ENCODE measurements around the gene ALK. TPM values are rescaled to one million over a fixed set of nuclear protein-coding genes. Genes with fewer than 3 reads are reported as not detected.

ALK gene
- total RNA-seq, 1 experiment from 2014 or later, result 0.07 TPM

GRCh38 chr2:29351248-29351647 is 570.1 kb downstream of the ALK start:
- no TSS peak for BruUV-seq (replicated peaks)
- intact Hi-C loops (cut with micrococcal nuclease), result no loop called here
- no peak for DNase-seq (ENCODE audit: unreplicated experiment)
- H3K27ac Mint-ChIP-seq (ENCODE audit: low read depth, unreplicated experiment), result no peak overlapping the region
- ChIA-PET CTCF (no interaction called here), POLR2A (interaction anchor here (0.5 kb wide), 1 partner anchor 784 kb away, joined by 3 read pairs; no protein-coding TSS in a partner anchor)
- H3K36me3 Mint-ChIP-seq (ENCODE audit: insufficient read depth, unreplicated experiment), result no peaks in the 10 kb centered on the region
- peaks cover 81% of the 10 kb centered on the region for H3K27me3 Mint-ChIP-seq (ENCODE audit: insufficient read depth, unreplicated experiment)
- no peak overlapping the region for H3K4me3 Mint-ChIP-seq (ENCODE audit: unreplicated experiment)
- TF ChIP-seq CTCF (IDR thresholded peaks at IDR 0.05; ENCODE audit: unreplicated experiment), result no peak
- no peaks in the 10 kb centered on the region for H3K9me3 Mint-ChIP-seq (ENCODE audit: unreplicated experiment)
- no peaks in the 10 kb centered on the region for H3K4me1 Mint-ChIP-seq (ENCODE audit: insufficient read depth, unreplicated experiment)

GRCh38 chr2:29349316-29350030 is 571.9 kb downstream of the ALK start:
- CTCF ChIA-PET, result interaction anchor here (1.6 kb wide), 1 partner anchor 27 kb away, joined by 4 read pairs; no protein-coding TSS in a partner anchor
- POLR2A ChIA-PET, result no interaction called here
- Mint-ChIP-seq H3K9me3 (ENCODE audit: unreplicated experiment) (no peaks in the 10 kb centered on the region), H3K27me3 (ENCODE audit: insufficient read depth, unreplicated experiment) (peaks cover 94% of the 10 kb centered on the region), H3K27ac (ENCODE audit: low read depth, unreplicated experiment) (no peak overlapping the region), H3K4me3 (ENCODE audit: unreplicated experiment) (no peak overlapping the region), H3K4me1 (ENCODE audit: insufficient read depth, unreplicated experiment) (no peaks in the 10 kb centered on the region), H3K36me3 (ENCODE audit: insufficient read depth, unreplicated experiment) (no peaks in the 10 kb centered on the region)
- TF ChIP-seq CTCF (IDR thresholded peaks at IDR 0.05; ENCODE audit: unreplicated experiment), result no peak
- intact Hi-C loops (cut with micrococcal nuclease), result no loop called here
- no TSS peak for BruUV-seq (replicated peaks)
- no peak for DNase-seq (ENCODE audit: unreplicated experiment)

GRCh38 chr2:29347774-29348461 is 573.5 kb downstream of the ALK start:
- CTCF ChIA-PET, result no interaction called here
- Mint-ChIP-seq H3K4me1 (ENCODE audit: insufficient read depth, unreplicated experiment) (no peaks in the 10 kb centered on the region), H3K36me3 (ENCODE audit: insufficient read depth, unreplicated experiment) (no peaks in the 10 kb centered on the region), H3K9me3 (ENCODE audit: unreplicated experiment) (no peaks in the 10 kb centered on the region), H3K27ac (ENCODE audit: low read depth, unreplicated experiment) (no peak overlapping the region), H3K4me3 (ENCODE audit: unreplicated experiment) (no peak overlapping the region), H3K27me3 (ENCODE audit: insufficient read depth, unreplicated experiment) (peaks cover 94% of the 10 kb centered on the region)
- TF ChIP-seq CTCF (IDR thresholded peaks at IDR 0.05; ENCODE audit: unreplicated experiment), result no peak
- DNase-seq (ENCODE audit: unreplicated experiment), result no peak
- intact Hi-C loops (cut with micrococcal nuclease), result no loop called here
- BruUV-seq (replicated peaks), result no TSS peak
- POLR2A ChIA-PET, result no interaction called here

- no peak overlapping the region for H3K4me3 Mint-ChIP-seq (ENCODE audit: unreplicated experiment)
- DNase-seq (ENCODE audit: unreplicated experiment), result no peak
- intact Hi-C loops (cut with micrococcal nuclease), result no loop called here
- no peaks in the 10 kb centered on the region for H3K4me1 Mint-ChIP-seq (ENCODE audit: insufficient read depth, unreplicated experiment)
- no TSS peak for BruUV-seq (replicated peaks)
- ChIA-PET CTCF (interaction anchor here (1.0 kb wide), 1 partner anchor 31 kb away, joined by 3 read pairs; no protein-coding TSS in a partner anchor), POLR2A (interaction anchor here (1.4 kb wide), 1 partner anchor 121 kb away, joined by 3 read pairs; no protein-coding TSS in a partner anchor)
- H3K36me3 Mint-ChIP-seq (ENCODE audit: insufficient read depth, unreplicated experiment), result no peaks in the 10 kb centered on the region
- H3K27me3 Mint-ChIP-seq (ENCODE audit: insufficient read depth, unreplicated experiment), result peaks cover 88% of the 10 kb centered on the region
- TF ChIP-seq CTCF (IDR thresholded peaks at IDR 0.05; ENCODE audit: unreplicated experiment), result no peak
- no peaks in the 10 kb centered on the region for H3K9me3 Mint-ChIP-seq (ENCODE audit: unreplicated experiment)
- no peak overlapping the region for H3K27ac Mint-ChIP-seq (ENCODE audit: low read depth, unreplicated experiment)
These were observed 576.1 kb downstream of the ALK start for GRCh38 chr2:29345236-29345635.

All from MCF 10A (cell line).